Neural progenitor cell (in vitro differentiated cells): Measurements from ENCODE around the gene NBAS. TPM values are rescaled to one million over a fixed set of nuclear protein-coding genes. Genes with fewer than 3 reads are reported as not detected.

Experiments
- DNase-seq: peaks from one replicate; pipeline ENCODE4 v3.0.0-alpha.2; 2016; ENCODE audit warnings: low spot score
- H2AFZ ChIP-seq: fragments of 200-600 bp; sonication (generic); replicated peaks from 2 replicates; pipeline ENCODE4 v1.6.1; 2016; ENCODE audit warnings: antibody characterized with exemption
- H3F3A ChIP-seq: fragments of 200-600 bp; sonication (generic); 2 replicates; pipeline ENCODE4 v1.6.1; 2016; ENCODE audit warnings: antibody characterized with exemption, low read depth
- H3K27ac ChIP-seq: fragments of 200-600 bp; sonication (generic); 2 replicates; pipeline ENCODE4 v1.5.1; 2016; ENCODE audit warnings: mild to moderate bottlenecking
- H3K27me3 ChIP-seq: fragments of 200-600 bp; sonication (generic); 2 replicates; pipeline ENCODE4 v1.6.1; 2016; ENCODE audit warnings: mild to moderate bottlenecking, moderate library complexity
- H3K36me3 ChIP-seq: fragments of 200-600 bp; sonication (generic); 2 replicates; pipeline ENCODE4 v1.5.1; 2016
- H3K4me1 ChIP-seq: fragments of 200-600 bp; sonication (generic); 2 replicates; pipeline ENCODE4 v1.6.1; 2016; ENCODE audit warnings: mixed run types
- H3K4me2 ChIP-seq: fragments of 200-600 bp; sonication (generic); 2 replicates; pipeline ENCODE4 v1.6.1; 2016
- H3K4me3 ChIP-seq: fragments of 200-600 bp; sonication (generic); 2 replicates; pipeline ENCODE4 v1.5.1; 2016
- H3K79me2 ChIP-seq: fragments of 200-600 bp; sonication (generic); 2 replicates; pipeline ENCODE4 v1.6.1; 2016; ENCODE audit warnings: low read depth
- H3K9ac ChIP-seq: fragments of 200-600 bp; sonication (generic); 2 replicates; pipeline ENCODE4 v1.6.1; 2016
- H3K9me3 ChIP-seq: fragments of 200-600 bp; sonication (generic); 2 replicates; pipeline ENCODE4 v1.5.1; 2016; ENCODE audit warnings: low read depth
- H4K20me1 ChIP-seq: fragments of 200-600 bp; sonication (generic); 2 replicates; pipeline ENCODE4 v1.6.1; 2016; ENCODE audit warnings: low read depth
- H3K27ac Mint-ChIP-seq: 3 replicates; pipeline ENCODE4 v1.8.0; 2021; ENCODE audit warnings: mixed read lengths
- H3K27me3 Mint-ChIP-seq: 2 replicates; pipeline ENCODE4 v1.8.0; 2022; ENCODE audit warnings: low read depth, mild to moderate bottlenecking, inconsistent platforms, moderate library complexity, mixed read lengths; ENCODE audit not compliant: insufficient read depth
- H3K36me3 Mint-ChIP-seq: 3 replicates; pipeline ENCODE4 v1.8.0; 2021; ENCODE audit warnings: mixed read lengths
- H3K4me1 Mint-ChIP-seq: 3 replicates; pipeline ENCODE4 v1.8.0; 2021; ENCODE audit warnings: mixed read lengths
- H3K4me3 Mint-ChIP-seq: 3 replicates; pipeline ENCODE4 v1.8.0; 2021; ENCODE audit warnings: mild to moderate bottlenecking, moderate library complexity, mixed read lengths
- H3K9me3 Mint-ChIP-seq: 3 replicates; pipeline ENCODE4 v1.8.0; 2020; ENCODE audit warnings: mixed read lengths
- CTCF ChIP-seq: fragments of 200-600 bp; sonication (generic); IDR thresholded peaks from 2 replicates; pipeline ENCODE4 v1.5.1; 2017; ENCODE audit warnings: antibody characterized with exemption, mild to moderate bottlenecking
- EZH2 ChIP-seq: fragments of 200-600 bp; sonication (generic); IDR thresholded peaks from 2 replicates; pipeline ENCODE4 v1.6.1; 2017; ENCODE audit warnings: antibody characterized with exemption, mild to moderate bottlenecking, moderate library complexity
- EZH2phosphoT487 ChIP-seq: fragments of 200-600 bp; sonication (generic); IDR thresholded peaks from 2 replicates; pipeline ENCODE4 v1.6.1; 2017; ENCODE audit warnings: antibody characterized with exemption
- total RNA-seq: library from RNA; depleted of rRNA; stranded (reverse); fragments of >200 nt; gene quantifications from 2 replicates; pipeline ENCODE4 v1.2.3, GENCODE V29; 2015; ENCODE audit warnings: low replicate concordance

The NBAS gene
- total RNA-seq, 1 donor from 2014 or later = 58.0 TPM

GRCh38 chr2:15601681-15602080 is 40.5 kb upstream of the NBAS start:
- no peak overlapping the region for H2AFZ ChIP-seq
- H3K4me1 ChIP-seq = no peaks in the 10 kb centered on the region
- no peak overlapping the region for H3K4me2 ChIP-seq
- Mint-ChIP-seq H3K27me3 (no peaks in the 10 kb centered on the region), H3K36me3 (peaks cover 46% of the 10 kb centered on the region), H3K4me1 (no peaks in the 10 kb centered on the region), H3K4me3 (no peak overlapping the region), H3K9me3 (no peaks in the 10 kb centered on the region), H3K27ac (no peak overlapping the region)
- no peaks in the 10 kb centered on the region for H4K20me1 ChIP-seq
- no peaks in the 10 kb centered on the region for H3K79me2 ChIP-seq
- H3K9me3 ChIP-seq = no peaks in the 10 kb centered on the region
- DNase-seq = no peak
- H3K9ac ChIP-seq = no peak overlapping the region
- H3K36me3 ChIP-seq = peaks cover 49% of the 10 kb centered on the region
- H3K27me3 ChIP-seq = no peaks in the 10 kb centered on the region
- H3K4me3 ChIP-seq = no peak overlapping the region
- H3K27ac ChIP-seq = no peak overlapping the region
- H3F3A ChIP-seq = no peaks in the 10 kb centered on the region
- TF ChIP-seq CTCF = no peak
- TF ChIP-seq EZH2phosphoT487 = no peak
- TF ChIP-seq EZH2 = no peak

DNA sequence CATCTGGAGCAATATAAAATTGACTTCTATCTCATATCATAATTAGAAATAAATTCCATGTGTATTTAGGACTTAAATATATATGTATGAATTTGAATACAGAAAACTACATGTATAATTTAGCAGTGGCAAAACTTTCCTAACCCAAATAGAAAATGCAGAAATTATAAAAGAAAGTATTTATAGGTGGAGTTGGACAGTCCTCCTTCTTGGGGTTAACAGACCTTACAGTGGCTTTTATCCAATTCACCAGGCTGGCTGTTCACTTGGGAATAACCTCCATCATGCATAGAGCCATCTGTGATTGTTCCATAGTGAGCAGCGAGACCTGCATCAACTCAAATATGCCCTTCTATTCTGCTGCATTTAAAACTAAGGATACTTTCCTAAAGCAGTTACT is 38.9 kb upstream of the NBAS start:
- no peaks in the 10 kb centered on the region for H4K20me1 ChIP-seq
- H3K27me3 ChIP-seq = no peaks in the 10 kb centered on the region
- Mint-ChIP-seq H3K4me3 (no peak overlapping the region), H3K9me3 (no peaks in the 10 kb centered on the region), H3K27ac (no peak overlapping the region), H3K27me3 (no peaks in the 10 kb centered on the region), H3K36me3 (peaks cover 42% of the 10 kb centered on the region), H3K4me1 (no peaks in the 10 kb centered on the region)
- H2AFZ ChIP-seq = no peak overlapping the region
- no peaks in the 10 kb centered on the region for H3K9me3 ChIP-seq
- no peak overlapping the region for H3K4me2 ChIP-seq
- no peak overlapping the region for H3K9ac ChIP-seq
- TF ChIP-seq EZH2 (no peak), CTCF (no peak), EZH2phosphoT487 (no peak)
- no peaks in the 10 kb centered on the region for H3K4me1 ChIP-seq
- peaks cover 1% of the 10 kb centered on the region for H3K79me2 ChIP-seq
- H3K4me3 ChIP-seq = no peak overlapping the region
- DNase-seq = no peak
- no peaks in the 10 kb centered on the region for H3F3A ChIP-seq
- H3K36me3 ChIP-seq = peaks cover 47% of the 10 kb centered on the region
- H3K27ac ChIP-seq = no peak overlapping the region

GRCh38 chr2:15596968-15597367 is 35.8 kb upstream of the NBAS start:
- H3K79me2 ChIP-seq = peaks cover 32% of the 10 kb centered on the region
- no peak overlapping the region for H3K4me3 ChIP-seq
- no peaks in the 10 kb centered on the region for H3K27me3 ChIP-seq
- no peak overlapping the region for H3K9ac ChIP-seq
- Mint-ChIP-seq H3K27ac (no peak overlapping the region), H3K36me3 (peaks cover 25% of the 10 kb centered on the region), H3K4me3 (no peak overlapping the region), H3K27me3 (peaks cover 2% of the 10 kb centered on the region), H3K9me3 (no peaks in the 10 kb centered on the region), H3K4me1 (peaks cover 14% of the 10 kb centered on the region)
- no peak overlapping the region for H3K27ac ChIP-seq
- peaks cover 5% of the 10 kb centered on the region for H3K4me1 ChIP-seq
- H3K4me2 ChIP-seq = no peak overlapping the region
- TF ChIP-seq EZH2 = no peak
- TF ChIP-seq EZH2phosphoT487 = no peak
- TF ChIP-seq CTCF = no peak
- no peak overlapping the region for H2AFZ ChIP-seq
- no peak for DNase-seq
- peaks cover 2% of the 10 kb centered on the region for H3F3A ChIP-seq
- H3K36me3 ChIP-seq = peaks cover 35% of the 10 kb centered on the region
- peaks cover 9% of the 10 kb centered on the region for H4K20me1 ChIP-seq
- H3K9me3 ChIP-seq = no peaks in the 10 kb centered on the region

- Histone ChIP-seq H2AFZ (no peak overlapping the region), H3K36me3 (peaks cover 31% of the 10 kb centered on the region), H4K20me1 (peaks cover 9% of the 10 kb centered on the region), H3K9me3 (no peaks in the 10 kb centered on the region), H3K4me1 (peaks cover 5% of the 10 kb centered on the region), H3K27me3 (no peaks in the 10 kb centered on the region), H3K4me2 (no peak overlapping the region), H3K9ac (no peak overlapping the region), H3K4me3 (no peak overlapping the region), H3K79me2 (peaks cover 32% of the 10 kb centered on the region), H3F3A (peaks cover 4% of the 10 kb centered on the region), H3K27ac (no peak overlapping the region)
- H3K36me3 Mint-ChIP-seq = peaks cover 22% of the 10 kb centered on the region
- no peaks in the 10 kb centered on the region for H3K9me3 Mint-ChIP-seq
- peaks cover 2% of the 10 kb centered on the region for H3K27me3 Mint-ChIP-seq
- H3K4me3 Mint-ChIP-seq = no peak overlapping the region
- no peak overlapping the region for H3K27ac Mint-ChIP-seq
- peaks cover 16% of the 10 kb centered on the region for H3K4me1 Mint-ChIP-seq
- no peak for TF ChIP-seq EZH2
- TF ChIP-seq EZH2phosphoT487 = no peak
- no peak for DNase-seq
Measured at GRCh38 chr2:15596350-15596749, 35.2 kb upstream of the NBAS start.
